Stimulated activated CD8-positive, alpha-beta memory T cell treated with anti-CD3 and anti-CD28 coated beads, Interleukin-15, amount 100 ng/mL, for 24 hours (primary cell): Measurements from ENCODE around the gene STK24.

ENCODE experiments used
- DNase-seq: peaks from one replicate; pipeline ENCODE4 v3.0.0-alpha.2; 2020; ENCODE audit warnings: low read depth

The STK24 gene

DNA sequence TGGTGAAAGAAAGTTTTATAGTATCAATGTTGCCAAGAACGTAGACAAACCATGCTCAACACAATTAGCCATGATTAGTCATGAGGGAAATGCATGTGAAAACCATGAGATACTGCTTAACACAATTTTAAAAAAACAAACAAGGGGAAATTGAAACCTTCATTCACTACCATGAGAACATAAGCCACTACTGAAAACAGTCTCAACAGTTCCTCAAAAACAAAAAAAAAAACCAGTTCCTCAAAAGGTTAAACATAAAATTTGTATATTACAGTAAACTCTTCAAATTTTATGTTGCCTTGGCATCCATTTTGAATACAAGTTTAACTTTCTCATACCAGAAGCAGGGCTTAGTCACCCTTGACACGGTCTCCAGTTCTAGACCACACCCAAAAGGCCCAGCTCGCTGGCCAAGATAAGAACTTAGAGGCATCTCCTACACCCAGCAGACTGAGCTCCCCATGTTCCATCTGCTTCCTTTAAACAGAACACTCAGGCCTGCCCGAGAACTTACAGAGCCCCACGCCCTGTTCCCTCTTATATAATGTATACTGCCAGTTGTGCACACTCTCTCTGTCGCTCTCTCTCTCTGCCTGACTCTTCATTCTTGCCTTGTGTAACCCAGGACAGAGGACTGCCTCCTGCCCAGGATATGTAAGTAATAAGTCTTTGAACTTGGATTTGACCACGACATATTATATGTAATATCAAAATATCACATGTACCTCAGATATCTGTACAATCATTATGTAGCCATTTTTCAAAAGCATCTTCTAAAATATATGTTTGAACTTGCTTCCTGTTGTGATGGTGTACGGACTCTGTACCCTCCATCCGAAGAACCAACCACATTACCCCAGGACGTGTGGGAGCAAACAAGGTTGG, 67.4 kb downstream of the STK24 start:
- no peak for DNase-seq

GRCh38 chr13:98508685-98509084, 68.2 kb downstream of the STK24 start:
- DNase-seq = no peak

DNA sequence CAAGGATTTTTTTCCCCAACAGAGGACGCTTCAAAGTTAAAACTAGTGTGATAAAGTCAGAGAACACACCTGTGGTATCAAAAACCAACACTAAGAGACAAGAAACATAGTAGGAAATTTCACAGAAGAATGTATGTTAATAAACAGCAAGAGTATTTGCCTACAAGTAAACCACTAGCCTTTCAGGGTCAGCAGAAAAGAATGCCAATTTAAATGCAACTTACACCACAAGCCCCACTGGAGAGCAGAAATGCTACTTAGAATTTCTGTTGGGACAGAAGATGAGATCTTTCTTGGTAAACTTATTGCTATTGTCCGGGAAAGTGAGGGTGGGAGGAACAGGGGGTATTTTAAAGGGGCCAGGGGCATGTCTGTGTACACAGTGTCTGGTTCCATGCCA, 68.6 kb downstream of the STK24 start:
- DNase-seq = no peak

DNA sequence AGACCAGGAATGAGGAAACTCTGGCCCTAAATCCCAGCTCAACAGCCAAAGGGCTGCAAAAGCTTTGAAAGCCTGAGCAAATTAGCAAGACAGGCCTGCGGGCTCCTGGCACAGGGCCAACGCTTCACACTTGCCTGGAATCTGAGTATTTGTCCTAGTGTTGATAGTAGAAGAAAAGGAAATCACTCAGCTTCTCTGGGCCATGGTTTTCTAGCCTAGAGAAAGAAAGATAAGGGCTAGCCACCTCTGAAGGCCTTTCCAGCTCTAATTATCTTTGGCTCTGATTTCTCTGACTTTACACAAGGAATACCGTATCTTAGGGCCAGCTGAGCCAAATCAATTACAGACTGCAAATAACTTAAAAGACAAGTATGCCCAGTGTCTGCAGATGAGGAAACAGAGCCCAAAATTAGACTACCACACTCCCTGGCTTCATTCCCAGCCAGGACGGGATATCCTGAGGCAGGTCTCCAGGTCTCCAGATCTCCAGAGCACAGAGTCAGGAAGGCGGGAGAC, 69.6 kb downstream of the STK24 start:
- no peak for DNase-seq

- no peak for DNase-seq
Observed at GRCh38 chr13:98506728-98507230, 70.1 kb downstream of the STK24 start.

DNA sequence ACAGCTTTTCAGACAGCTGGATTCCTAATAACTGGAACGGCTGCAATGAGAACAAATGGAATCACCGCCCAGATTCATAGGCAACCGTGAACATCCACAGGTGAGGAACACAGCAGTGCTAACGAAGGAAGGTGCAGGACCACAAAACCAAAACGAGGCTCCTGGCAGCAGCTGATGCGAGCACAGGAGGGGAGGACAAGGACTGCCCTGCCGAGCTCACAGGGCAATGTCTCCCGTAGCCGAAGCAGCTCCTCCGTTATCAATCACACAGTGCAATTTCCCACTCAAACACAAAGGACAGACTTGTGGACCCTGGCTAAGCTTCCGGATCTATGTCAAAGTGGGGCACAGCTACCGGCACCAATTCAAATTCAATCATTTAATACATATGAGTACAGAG, 70.6 kb downstream of the STK24 start:
- DNase-seq = no peak

- DNase-seq = no peak
Observed at GRCh38 chr13:98505217-98505616, 71.7 kb downstream of the STK24 start.

- DNase-seq = no peak
Observed at GRCh38 chr13:98504371-98504963, 72.4 kb downstream of the STK24 start.

- DNase-seq = no peak
Observed at GRCh38 chr13:98504029-98504351, 72.9 kb downstream of the STK24 start.

DNA sequence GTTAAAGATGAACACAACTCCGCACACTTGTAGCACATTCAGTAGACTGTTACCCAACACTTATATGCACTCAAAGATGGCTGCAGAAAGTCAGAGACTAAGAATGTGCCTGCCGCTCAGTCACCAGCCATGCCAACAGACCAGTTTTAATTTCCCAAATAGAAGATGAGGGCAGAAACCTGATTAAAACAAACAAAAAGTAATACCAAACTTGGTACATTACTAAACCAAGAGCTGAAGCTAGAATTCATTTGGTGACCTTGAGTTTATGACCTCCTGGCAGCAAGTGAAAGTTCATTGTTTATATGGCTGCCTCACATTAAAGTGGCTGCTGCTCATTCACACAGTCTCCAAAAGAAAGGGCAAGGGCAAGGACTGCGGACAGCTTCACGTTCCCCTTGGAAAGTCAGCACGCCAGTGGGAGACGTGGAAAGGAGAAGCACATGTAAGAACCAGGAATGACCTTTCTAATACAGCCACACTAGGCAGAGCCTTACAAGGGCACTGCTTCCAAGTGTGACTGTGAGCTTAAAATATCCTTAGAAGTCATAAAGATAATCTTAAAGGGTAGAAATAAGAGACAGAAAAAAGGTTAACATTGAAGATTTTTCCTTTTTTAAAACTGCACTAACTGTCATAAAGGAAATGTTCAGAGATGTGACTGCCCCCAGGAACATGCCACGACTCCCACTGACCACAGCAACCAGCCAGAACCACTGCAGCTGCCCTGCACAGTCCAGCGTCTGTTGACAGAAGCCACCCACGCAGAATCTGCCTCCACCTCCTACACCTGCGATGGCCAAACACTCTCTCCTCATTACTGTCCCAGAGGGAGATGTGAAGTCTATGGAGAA, 73.5 kb downstream of the STK24 start:
- no peak for DNase-seq

DNA sequence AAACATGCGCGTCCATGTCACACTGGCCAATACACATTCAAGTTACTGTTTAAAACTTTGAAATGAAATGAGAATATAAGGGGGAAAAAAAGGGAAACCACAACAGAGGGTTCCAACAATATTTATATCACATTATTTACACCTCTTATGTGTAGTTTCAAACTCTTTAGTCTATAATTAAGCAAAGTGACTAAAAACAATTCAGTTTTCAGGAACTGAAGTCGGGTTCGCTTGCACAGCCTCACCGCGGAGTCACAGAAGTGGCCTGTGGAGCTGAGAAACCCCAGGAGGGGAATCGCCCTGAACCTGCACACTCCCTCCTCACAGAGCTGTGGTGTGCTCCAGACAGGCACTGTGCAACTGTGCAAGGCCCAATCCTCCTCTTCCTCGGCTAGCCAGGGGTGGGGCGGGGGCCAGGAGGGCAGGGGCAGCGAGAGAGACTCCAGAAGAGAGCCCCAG, 75.9 kb downstream of the STK24 start:
- no peak for DNase-seq

- no peak for DNase-seq
Observed at GRCh38 chr13:98496966-98497365, 79.9 kb downstream of the STK24 start.

DNA sequence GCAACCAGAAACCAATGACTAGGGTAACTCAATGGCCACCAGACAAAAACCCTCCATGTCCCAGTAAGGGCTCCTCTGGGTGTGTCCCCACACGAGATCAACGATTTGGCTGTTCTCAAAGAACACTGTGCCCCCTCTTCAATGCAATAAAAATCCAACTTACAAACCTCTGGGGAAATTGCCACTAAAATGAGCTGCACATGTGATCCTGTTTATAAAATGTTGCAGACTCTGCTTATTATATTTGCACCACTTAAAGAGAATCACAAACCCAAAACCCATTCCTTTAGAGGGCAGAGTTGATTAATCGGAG, 80.5 kb downstream of the STK24 start:
- no peak for DNase-seq

DNA sequence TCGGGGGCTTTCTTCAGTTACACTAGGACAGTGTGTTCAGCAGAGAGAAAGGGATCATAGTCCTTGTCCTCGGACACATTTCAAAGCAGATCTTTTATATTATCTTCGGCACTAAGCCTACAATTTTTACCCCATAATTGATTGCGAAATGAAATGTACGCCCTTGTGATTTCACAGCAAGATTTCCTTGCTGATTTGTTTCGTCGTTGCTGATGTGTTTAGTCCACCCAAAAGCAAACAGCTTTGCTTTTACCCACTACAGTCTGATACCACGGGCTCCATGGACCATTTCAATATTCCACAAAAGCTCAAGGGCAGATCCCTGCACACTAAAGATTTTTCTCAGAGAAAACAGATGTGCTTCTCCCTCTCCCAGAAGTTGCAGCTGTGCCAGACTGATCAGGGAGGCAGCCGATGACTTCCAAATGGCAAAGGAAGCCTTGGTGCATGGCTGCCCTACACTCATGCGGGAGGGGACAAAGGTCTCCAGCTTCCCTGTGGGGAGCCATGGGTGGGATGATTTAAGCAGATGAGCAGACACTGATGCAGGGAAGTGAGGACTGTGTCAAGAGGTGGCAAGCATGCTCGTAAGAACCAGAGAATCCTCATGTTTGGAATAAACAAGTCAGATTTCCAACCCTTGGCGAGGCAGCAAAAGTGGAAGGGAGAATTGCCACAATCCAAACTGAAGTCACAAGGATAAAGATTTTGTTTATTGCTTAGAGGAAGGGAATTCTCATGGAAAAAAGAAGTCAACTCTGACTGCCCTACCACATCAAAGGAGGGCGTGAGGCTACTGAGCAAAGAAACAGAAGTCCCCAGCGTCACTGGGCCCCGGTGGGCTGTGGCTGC, 81.1 kb downstream of the STK24 start:
- DNase-seq = no peak

- no peak for DNase-seq
Observed at GRCh38 chr13:98494769-98495168, 82.1 kb downstream of the STK24 start.

DNA sequence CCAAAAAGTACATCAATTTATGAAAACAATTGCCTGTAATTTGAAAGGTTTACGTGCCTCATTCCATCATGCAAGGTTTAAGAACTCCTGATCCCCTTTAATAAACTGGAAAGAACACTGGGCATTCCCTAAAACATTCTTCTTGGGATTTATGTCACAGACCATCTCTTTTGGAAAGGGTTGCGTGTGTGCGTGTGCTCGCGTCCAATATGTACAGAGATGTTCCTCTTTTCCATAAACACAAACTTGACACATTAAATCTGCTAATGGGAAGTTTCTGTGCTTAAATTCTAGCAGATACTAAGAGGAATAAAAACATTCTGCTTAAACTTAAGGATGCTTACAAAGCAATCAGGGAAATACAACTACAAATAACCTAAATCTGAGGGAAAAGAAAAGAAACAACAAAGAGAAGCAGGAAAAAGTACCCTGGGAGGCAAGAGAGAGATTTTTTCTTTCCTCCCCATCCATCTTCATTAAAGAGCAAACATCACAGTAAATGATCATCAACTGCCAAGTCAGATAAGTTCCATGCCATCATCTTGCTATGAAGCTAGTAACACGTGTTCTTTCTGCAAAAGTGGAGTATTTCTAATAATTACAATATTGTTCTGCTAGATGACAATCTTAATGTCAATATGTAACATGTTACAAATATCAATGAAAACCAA, 83.7 kb downstream of the STK24 start:
- no peak for DNase-seq

DNA sequence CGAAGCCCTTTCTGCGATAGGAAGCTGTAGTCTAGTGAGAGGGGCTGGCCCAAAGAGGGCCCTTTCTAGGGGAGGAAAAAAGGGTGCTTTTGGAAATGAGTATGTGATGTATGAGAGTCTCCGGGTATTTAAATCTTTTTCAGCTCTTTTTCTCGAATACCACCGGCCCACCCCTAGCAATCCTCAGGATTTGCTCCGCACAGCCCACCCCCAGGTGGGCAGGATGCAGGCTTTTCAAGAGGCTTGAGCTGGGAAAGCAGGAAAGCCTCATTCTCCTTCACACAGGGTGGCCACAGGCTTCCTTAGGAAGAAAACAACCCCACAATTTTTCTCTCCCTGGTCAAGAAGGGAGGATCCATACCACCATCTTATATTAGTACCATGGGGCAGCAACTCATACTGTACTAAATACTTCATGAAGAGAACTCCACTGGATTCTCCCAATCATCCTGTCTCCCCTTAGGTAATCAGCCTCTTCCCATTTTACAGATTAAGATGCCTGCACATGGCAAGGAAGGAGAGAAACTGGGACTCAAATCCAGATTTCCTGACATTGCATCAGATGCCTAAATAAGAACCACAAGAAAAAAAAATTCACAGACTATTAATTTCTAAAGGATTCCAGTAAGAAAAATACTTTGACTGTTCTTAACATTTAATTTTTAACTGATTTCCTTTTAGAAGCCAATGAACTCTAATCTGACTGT, 84.4 kb downstream of the STK24 start:
- DNase-seq = no peak

DNA sequence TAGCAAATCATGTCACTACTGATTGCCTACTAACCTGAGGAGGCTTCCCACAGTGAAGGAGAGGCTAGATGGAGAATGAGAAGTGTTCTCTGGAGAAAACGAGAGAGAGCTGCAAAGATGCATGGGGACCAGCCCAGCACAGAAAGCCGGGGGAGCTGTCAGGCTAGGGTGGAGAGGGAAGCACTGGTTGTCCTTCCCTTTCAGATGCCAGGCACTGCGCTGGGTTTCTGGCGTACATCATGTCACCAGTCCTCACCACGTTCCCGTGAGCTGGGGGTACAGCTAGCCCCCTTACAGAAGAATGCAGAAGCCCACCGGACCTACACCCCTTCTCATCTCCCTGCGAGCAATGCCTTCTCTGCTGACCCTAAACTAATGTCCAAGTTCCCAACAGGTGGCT, 86.0 kb downstream of the STK24 start:
- no peak for DNase-seq

DNA sequence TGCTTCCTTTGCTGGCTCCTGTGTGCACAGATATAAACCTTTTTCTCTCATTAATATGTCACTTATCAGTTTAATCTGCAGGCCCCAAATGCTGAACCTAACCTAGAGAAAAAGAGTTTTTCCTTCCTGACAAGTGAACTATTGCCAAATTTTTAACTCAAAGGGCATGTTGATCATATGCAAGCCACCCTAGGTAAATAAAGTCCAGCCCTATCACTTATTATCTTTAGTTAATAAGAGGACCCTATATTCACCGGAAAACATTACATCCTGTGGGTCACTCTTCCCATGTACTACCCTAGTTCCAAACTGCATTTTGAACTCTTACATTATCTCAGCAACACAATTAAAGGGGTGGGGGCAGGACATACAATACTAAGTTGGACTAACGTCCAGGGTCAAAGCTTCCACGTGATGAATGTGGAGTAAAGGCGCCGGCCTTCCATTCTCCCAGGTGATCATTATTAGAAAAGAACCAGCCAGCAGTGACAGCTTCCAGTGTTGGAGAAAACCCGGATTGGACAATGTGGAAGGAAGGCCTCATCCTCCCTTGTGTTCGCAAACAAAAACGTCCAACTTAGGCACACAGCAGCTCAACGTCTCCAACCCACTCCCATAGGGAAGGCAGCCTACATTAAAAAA, 86.6 kb downstream of the STK24 start:
- no peak for DNase-seq
